HG02840 (cell line): ENCODE results near the gene LPP.

ENCODE experiments used
- ATAC-seq: cut with Tn5 transposase; IDR thresholded peaks from one replicate; pipeline ENCODE4 v1.9.1; 2021; ENCODE audit warnings: mild to moderate bottlenecking, moderate library complexity, moderate number of reproducible peaks; ENCODE audit not compliant: unreplicated experiment, low FRiP score

LPP gene

DNA sequence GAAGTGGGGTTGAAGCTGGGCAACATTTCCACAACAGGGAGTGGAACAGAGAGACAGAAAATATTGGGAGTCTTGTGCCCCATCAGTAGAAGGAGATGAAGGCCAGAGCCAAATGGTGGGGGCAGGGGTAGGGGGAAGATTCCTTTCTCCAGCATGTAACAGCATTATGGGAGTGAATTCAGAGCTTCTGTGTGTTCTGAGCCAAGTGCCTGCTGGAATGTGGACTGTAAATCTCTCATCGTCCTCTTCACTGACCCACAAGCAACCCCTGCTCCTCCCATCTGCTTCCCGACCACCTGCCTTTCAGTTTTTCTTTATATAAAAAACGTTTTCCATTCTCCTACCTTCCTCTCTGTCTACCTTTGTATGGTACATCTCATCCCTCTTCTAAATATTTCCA is 673.6 kb downstream of the LPP start:
- ATAC-seq, result no peak

DNA sequence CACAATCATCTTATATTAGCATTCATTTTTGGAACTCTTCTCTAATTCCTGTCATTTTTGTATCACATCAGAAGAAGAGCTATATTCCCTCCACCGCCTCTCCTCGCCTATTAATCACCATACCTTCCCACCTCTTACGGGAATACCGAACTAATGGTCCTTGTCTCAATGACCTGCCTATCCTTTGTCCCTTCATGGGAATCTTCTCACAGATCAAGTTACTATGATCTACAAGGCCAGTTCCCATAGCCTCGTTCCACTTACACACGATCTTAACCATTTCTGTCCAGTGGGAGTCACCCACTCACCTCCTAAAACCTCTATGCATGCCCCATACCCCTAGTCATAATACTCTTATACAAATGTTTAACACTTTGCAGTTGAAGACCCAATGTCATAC is 675.2 kb downstream of the LPP start:
- ATAC-seq, result no peak

DNA sequence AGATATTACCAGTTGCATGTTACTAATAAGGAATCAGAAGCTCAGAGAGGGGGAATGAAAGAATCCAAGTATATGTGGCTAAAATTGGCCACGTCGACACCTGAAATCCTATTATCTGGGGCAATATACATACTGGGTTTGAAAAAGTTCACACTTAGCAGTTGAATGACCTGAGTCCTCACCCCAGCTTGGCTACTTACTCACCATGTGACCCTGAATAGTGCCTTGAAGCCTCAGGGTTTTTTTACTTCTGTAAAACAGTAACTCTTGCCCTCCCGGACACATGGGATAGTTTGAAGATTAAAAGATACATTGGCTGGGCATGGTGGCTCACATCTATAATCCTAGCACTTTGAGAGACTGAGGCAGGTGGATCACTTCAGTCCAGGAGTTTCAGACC is 675.6 kb downstream of the LPP start:
- ATAC-seq, result no peak

DNA sequence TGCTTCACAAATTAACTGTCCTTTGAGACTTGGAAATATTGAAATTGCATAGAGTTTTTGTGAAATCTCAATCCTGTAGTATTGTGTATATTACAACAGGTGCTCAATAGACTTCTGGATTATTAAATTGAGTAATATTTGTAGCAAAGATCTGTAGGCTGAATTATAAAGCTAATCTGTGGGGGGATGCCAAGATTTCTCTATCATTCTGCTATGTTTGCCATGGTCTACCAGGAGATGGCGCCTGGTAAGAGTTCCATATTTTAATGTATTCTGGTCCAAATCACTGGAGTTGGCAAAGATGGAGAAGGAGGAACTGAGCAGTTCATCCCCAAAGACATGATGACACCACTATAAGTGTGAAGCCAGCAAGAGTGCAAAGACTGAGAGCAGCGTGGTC is 676.9 kb downstream of the LPP start:
- no peak for ATAC-seq

DNA sequence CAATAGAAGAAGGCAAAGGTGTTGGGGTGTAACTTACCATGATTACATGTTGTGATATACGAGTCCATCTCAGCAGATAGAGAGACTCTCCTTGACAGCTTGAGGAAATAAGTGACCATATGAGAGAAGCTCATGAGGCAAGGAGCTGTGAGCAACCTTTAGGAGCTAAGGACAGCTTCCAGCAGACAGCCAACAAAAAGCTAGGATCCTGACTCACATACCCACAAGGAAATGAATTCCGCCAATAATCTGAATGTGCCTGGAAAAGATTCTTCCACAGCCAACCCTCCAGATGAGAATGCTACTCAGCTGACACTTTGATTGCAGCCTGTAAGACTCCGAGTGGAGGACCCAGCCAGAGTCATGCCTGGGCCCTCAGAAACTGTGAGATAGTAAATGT is 678.2 kb downstream of the LPP start:
- no peak for ATAC-seq

DNA sequence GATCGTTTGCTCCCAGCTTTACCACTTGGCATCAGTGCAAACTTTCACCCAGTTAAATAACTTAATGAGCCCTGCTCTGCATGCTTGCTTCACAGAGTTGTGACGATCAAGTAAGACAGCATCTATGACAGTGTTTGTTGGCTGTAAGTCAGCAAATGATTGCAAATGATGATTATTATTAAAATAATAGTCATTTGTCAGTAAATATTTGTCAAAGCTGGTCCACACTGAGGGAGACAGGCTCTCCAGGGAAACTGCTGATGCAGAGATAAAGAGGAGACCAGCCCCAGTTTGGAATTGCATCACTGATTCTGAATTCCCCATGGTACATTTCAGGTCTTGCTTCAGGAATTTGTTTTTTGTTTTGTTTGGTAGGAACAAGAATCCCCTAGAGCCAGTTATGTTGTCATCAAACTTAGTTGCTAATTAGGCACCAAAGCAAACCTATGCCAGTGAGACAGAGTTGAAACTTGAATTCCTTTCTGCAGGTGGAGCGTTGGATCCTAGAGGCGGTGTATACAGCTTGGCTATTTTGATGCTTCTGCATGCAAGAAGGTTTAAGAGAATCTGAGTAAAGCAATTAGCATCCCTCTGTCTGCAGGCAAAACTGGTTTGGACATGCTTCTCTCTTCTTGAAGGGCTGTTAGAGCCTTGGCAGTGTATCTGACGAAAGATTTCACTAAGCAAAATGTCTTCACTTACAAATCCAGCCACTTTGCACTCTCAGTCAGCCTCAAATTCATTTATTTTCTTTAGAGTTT is 679.2 kb downstream of the LPP start:
- ATAC-seq, result no peak

DNA sequence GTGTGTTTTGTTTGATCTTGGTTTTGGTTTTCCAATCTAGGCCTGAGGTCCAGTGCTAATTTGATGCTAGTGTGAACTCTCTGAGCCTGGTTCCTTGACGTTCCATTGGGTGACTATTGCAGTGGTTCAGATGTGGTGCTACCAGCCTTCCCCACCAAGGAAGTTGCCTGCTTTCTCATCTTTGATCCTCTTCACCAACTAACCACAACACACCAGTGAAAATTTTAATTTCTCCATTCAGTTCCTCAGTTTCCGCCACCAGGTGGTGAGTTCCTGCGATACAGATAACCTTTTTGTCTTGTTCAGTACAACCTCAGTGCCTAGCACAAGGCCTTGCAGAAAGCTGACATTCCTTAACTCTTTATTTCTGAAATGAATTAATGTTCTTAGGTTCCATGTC is 680.4 kb downstream of the LPP start:
- no peak for ATAC-seq

DNA sequence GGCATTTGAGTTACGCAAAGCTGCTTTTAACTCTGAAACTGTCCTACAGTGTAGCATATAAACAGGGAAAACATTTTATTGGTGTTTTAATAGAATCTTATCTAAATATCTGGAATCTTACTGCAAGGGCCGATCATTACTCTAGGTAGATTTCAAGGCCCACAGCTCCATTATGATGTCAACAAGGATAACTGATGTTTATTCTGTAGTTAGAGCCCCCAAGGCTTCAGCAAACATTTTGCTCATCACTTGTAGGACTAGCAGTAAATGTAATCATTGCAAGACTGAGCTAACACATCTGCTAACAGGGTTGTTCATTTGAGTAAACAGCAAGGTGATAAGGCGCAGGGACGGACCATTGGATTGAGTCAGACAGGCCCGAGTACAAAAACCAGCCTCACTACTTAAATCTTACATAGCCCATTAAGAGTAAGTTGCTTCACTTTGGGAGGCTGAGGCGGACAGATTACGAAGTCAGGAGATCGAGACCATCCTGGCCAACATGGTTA is 685.3 kb downstream of the LPP start:
- no peak for ATAC-seq

DNA sequence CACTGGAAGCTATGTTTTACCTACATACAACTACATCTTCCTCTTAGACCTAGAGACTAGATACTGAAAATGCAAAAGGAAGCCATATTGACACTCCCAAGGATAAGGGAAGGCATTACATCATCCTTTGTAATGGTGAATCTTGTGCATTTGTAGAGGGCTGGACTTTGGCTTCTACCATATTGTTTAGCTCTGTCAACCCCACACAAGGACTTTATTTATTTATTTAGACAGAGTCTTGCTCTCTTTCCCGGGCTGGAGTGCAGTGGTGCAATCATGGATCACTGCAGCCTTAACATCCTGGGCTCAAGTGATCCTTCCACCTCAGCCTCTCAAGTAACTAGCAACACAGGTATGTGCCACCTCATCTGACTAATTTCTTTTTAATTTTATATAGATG is 686.3 kb downstream of the LPP start:
- no peak for ATAC-seq

DNA sequence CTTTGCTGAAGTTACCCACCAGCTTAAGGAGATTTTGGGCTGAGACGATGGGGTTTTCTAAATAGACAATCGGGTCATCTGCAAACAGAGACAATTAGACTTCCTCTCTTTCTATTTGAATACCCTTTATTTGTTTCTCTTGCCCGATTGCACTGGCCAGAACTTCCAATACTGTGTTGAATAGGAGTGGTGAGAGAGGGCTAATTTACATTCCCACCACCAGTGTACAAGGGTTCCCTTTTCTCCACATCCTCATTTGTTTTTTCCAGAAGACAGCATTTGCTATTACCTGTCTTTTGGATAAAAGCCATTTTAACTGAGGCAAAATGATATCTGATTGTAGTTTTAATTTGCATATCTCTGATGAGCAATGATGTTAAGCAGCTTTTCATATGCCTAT is 687.9 kb downstream of the LPP start:
- no peak for ATAC-seq

DNA sequence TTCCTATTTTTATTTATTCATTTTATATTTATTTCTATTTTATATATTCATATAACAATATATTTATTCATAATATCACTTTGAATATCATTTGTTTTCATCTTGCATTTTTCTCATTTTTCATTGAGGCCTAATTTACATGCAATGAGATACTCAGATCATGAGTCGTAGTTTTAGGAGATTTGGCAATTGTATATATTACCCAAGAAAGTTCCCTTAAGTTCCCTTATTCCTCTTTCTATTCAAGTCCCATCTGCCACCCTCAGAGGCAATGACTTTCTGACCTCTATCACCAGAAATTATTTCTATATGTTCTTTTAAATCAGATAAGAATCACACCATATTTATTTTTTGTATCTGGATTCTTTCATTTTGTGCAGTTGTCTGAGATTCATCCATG is 688.7 kb downstream of the LPP start:
- no peak for ATAC-seq

DNA sequence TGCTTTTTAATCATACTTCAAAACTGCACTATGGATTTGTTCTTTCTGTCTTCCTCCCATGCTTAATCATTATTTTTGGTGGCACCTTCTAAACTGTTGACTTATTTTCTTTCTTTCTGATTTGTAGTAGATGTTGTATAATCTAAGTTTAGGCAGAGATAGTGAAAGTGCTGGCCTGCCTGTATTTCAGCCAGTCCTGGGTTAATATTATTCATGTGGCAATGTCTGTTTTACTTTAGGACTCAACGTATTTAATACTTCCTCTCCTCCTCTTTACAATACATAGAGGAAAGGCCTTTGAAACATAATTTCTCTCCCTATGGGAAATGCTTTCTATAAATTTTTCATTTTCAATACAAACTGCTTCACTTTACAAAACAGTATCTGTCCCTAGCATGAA is 690.1 kb downstream of the LPP start:
- no peak for ATAC-seq

DNA sequence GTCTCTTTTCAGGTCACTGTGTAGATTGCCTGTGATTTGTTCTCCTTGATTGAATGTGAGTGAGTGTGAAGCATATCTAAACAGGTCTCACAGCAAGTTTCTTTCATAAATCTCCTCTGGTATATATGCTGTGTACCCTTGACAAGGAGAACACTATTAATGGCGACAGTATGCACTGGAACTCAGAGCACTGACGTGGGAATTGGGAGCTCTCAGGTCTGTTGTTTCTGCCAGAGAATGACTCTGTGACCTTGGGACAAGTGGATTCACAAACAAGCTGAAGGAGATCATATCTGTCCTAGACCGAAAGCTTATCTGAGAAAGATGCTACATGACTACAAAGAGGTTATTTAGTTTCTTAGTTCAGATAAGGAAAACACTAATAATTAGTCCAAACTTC is 691.6 kb downstream of the LPP start:
- ATAC-seq, result no peak

DNA sequence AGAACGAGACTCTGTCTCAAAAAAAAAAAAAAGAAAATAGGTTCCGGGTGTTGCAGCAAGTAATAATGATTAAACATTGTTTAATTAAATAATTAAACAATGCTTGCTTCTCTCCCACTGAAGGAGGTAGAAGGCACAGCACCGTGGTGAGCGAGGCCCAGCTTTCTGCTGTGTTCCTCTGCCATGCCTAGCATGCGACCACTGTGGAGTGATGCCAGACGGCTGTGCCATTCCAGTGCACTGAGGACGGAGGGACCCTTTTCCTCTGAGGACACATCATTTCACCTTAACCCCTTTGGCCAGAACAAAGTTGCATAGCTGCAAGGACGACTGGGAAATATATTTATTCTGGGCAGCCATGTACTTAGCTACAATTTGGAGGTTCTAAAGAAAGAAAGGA is 695.0 kb downstream of the LPP start:
- no peak for ATAC-seq

DNA sequence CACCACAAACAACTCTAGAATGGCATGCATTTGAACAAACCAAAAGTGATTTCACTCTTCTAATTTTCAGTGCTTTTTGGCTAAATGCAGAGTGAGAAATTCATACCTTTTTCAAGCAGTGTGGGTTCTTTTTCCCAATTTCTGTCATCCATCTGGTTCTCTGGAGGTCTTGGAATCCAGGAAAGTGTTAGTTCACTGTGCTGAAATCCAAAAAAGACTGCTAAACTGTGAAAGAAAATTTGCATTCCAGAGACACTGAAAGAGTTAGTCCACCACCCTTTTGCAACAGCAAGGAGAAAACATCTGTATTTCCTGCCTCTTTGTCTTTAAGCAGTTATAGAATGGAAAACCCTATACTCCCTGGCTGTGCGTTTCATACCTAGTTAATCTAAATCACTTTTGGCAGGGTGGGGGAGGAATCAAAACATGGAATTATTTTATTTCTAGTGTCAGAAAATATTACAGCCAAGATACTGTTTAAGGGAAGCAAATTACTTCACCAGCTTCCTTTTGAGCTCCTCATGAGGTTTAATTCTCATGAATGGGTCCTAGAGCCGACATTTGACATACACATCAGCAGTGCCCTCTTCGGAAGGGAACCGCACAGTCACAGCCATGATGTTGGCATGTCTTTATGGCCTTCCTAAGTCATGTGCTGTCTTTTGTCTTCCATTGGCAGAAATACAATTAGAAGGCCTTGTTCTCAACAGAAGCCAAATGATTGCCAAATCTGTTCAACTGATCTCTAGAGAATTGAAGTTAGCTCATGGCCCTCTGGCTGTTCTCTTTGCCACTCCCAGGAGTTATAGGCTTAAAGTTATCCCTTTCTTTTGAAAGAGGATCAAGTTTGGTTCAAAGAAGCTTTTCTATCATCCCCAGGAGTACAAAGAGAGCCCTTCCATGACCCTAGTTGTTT is 700.2 kb downstream of the LPP start:
- no peak for ATAC-seq

DNA sequence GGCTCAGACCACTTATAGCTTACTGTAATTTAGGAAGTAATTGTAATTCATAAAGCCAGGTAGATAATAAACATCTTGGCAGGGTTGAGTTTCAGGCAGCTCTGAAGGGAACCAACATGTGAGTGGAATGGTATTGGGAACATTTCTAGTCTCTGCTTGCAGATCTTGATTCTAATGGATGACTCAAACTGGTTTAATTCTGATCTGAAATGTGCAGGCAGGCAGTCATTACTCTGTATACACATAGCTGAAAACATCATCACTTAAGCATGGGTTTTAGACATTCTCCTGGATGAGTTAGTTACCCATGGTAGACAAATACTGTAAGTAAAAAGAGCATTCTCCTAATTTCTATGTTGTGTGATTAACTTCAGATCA is 700.8 kb downstream of the LPP start:
- ATAC-seq, result no peak

DNA sequence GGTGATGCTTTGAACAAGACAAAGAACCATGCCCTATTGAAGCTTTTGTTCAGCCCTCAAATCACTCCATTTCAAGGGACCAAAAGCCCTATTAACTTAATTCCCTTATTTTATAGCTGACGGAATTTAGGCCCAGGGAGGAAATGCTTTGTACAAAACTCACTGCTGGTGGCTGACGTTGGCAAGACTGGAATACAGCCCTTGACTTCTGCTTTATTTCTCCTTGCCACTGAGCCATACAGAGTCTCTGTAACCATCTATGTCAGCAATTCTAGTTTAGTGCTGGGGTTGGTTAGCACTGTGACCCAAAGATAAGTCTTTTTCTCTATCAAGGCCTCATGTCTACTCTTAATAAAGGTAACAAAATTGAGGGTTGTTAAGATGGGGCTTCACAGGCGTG is 701.7 kb downstream of the LPP start:
- ATAC-seq, result no peak

DNA sequence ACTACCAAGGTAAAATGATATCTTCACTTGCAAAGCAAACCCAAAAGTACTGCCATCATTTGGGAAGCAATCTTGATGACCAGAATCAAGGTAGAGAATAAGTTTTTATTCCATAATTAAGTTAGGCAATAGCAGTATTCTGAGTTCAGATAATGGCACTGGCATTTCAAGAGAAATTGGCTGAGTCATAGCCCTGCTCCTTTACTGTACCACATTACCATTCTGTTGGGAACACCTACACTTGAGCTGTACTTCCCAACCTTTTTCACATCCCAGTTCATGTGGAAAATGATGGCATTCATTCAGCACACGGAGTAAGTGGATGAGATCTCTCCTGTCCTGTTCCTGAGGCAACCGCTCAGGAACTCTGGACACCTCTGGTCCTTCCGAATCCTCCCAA is 706.2 kb downstream of the LPP start:
- no peak for ATAC-seq

DNA sequence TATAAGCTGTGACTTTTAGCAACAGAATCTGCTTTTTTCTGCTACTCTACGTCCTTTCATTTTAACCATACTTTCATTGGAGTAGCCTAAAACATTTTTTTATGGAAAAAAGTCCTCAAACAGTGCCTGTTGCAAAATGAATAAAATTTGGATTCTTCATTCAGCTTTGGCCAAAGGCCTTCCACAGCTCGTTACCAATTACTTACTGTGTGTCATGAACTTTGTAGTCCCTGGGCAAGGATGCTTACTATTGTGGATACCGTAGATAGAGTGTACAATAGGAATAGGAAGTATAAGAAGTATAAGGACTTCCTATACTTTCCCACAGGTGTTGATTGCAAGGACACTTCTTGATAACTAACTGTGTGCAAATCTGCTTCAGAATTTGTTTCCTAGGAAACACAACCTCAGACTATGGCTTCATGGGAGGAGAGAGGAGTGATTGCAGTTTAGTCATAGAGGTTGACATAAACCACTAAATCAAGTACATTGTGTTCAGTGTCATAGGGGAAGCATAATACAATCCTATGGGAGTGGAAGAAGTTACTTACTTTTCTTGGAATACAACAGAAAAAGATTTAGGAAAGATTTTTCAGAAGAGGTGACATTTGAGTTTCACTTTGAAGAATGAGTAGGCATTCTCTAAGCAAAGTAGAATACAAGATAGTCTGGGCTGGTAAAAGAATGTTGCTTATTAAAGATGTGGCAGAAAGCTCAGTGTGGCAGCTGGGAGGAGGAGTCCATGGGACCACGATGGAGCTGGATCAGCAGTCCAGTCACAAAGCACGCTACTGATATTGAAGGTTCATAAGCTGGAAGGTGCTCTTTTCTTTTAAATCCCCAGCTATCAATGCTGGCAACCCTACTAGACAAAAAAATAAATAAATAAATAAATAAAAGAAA is 708.1 kb downstream of the LPP start:
- ATAC-seq, result no peak

DNA sequence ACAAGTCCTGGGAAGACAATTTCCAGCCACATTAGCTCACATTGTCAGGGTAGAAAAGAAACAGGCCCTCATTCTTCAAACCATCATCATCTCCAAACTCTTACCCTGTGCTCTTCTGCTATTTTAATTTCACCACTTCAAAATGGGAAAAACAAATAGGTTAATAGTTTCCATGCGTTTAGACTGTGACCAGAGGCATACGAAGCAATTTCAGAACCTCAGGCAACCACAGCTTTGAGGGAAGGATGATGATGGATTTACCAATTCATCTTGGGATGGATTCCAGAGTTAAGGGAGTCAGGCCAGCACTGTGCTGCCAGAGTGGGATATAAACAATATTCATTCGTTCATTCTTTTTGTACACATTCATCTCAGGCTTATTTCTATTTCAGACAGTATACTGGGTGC is 710.0 kb downstream of the LPP start:
- ATAC-seq, result no peak
